GM12878 (cell line): ENCODE measurements around the gene SOX3.

ENCODE experiments used
- ATF2 ChIP-seq: IDR thresholded peaks from 2 replicates; pipeline ENCODE4 v1.6.1; 2012; ENCODE audit warnings: low read length, inconsistent platforms
- CBX5 ChIP-seq: sonication (generic); IDR thresholded peaks from 2 replicates; pipeline ENCODE4 v1.6.1; 2016; ENCODE audit warnings: low read depth, moderate library complexity, mild to moderate bottlenecking, inconsistent platforms
- CEBPB ChIP-seq, 2 experiments: fragments of 150-350 bp in 1 of 2; IDR thresholded peaks; 2 replicates each; pipeline ENCODE4 v1.6.1; 2012 to 2014; ENCODE audit warnings: low read depth in 2 of 2, low read length in 2 of 2, borderline replicate concordance in 1 of 2, inconsistent platforms in 1 of 2
- CREB1 ChIP-seq: IDR thresholded peaks from 2 replicates; pipeline ENCODE4 v1.6.1; 2012; ENCODE audit warnings: low read depth, mild to moderate bottlenecking, inconsistent platforms
- CTCF ChIP-seq, 3 experiments: IDR thresholded peaks in 2 of 3; conservative IDR thresholded peaks in 1 of 3; 2 replicates each; pipeline ENCODE4 v1.5.1; 2011; ENCODE audit warnings: low read depth in 3 of 3, low read length in 3 of 3, mild to moderate bottlenecking in 3 of 3, control low read depth in 2 of 3, moderate library complexity in 2 of 3, inconsistent platforms in 1 of 3, mixed read lengths in 1 of 3; ENCODE audit not compliant: control insufficient read depth in 2 of 3, insufficient read depth in 1 of 3; ENCODE audit errors: extremely low read depth in 1 of 3
- FOXM1 ChIP-seq: IDR thresholded peaks from 2 replicates; pipeline ENCODE4 v1.6.1; 2012; ENCODE audit warnings: low read depth, mild to moderate bottlenecking, inconsistent platforms, low read length, moderate library complexity
- HDAC6 ChIP-seq: fragments of 200-600 bp; sonication (generic); IDR thresholded peaks from one replicate; pipeline ENCODE4 v1.8.0; 2017; ENCODE audit warnings: antibody characterized with exemption; ENCODE audit not compliant: unreplicated experiment
- JUND ChIP-seq: IDR thresholded peaks from 2 replicates; pipeline ENCODE4 v1.6.1; 2012; ENCODE audit warnings: low read depth, mild to moderate bottlenecking, low read length, improper control_type of control experiment, moderate library complexity
- SUZ12 ChIP-seq: fragments of 200-600 bp; sonication (generic); IDR thresholded peaks from one replicate; pipeline ENCODE4 v1.6.1; 2018; ENCODE audit warnings: antibody characterized with exemption, mild to moderate bottlenecking; ENCODE audit not compliant: unreplicated experiment
- TBL1XR1 ChIP-seq: IDR thresholded peaks from 2 replicates; pipeline ENCODE4 v1.6.1; 2012; ENCODE audit warnings: low read depth, low read length, improper control_type of control experiment

GRCh38 chrX:140526171-140526570 is 21.3 kb upstream of the SOX3 start:
- TF ChIP-seq CTCF (IDR thresholded peaks at IDR 0.05 in 2 of 3, conservative IDR thresholded peaks at IDR 0.05 in 1 of 3; ENCODE audit: control insufficient read depth in 2 of 3, extremely low read depth in 1 of 3, insufficient read depth in 1 of 3, low read depth in 3 of 3, low read length in 3 of 3): no peak
- TF ChIP-seq CBX5: no peak
- no peak for TF ChIP-seq TBL1XR1
- TF ChIP-seq ATF2: no peak
- TF ChIP-seq JUND: no peak
- TF ChIP-seq CREB1: no peak
- TF ChIP-seq HDAC6: no peak
- no peak for TF ChIP-seq FOXM1
- no peak for TF ChIP-seq SUZ12
- no peak for TF ChIP-seq CEBPB (IDR thresholded peaks at IDR 0.05; ENCODE audit: borderline replicate concordance in 1 of 2, low read depth in 2 of 2, low read length in 2 of 2)
